HG02840 (cell line): ENCODE measurements around the gene ELP2.

ENCODE experiments used
- ATAC-seq: cut with Tn5 transposase; IDR thresholded peaks from one replicate; pipeline ENCODE4 v1.9.1; 2021; ENCODE audit warnings: mild to moderate bottlenecking, moderate library complexity, moderate number of reproducible peaks; ENCODE audit not compliant: unreplicated experiment, low FRiP score

The ELP2 gene

GRCh38 chr18:36120297-36120696 lies 9.4 kb upstream of the ELP2 start:
- ATAC-seq: no peak

GRCh38 chr18:36124841-36125240 lies 4.9 kb upstream of the ELP2 start:
- ATAC-seq: no peak

- ATAC-seq: no peak
Measured at GRCh38 chr18:36126668-36127067, 3.0 kb upstream of the ELP2 start.

GRCh38 chr18:36127836-36128529 lies 1.7 kb upstream of the ELP2 start:
- ATAC-seq: no peak

GRCh38 chr18:36128530-36128870 lies 1.2 kb upstream of the ELP2 start:
- no peak for ATAC-seq

GRCh38 chr18:36128907-36129299 lies 796 bp upstream of the ELP2 start:
- ATAC-seq: no peak

GRCh38 chr18:36130039-36130831 lies 536 bp downstream of the ELP2 start:
- peak; percentile 17 for ATAC-seq

GRCh38 chr18:36130883-36131653 lies 1.4 kb downstream of the ELP2 start:
- ATAC-seq: no peak

- ATAC-seq: no peak
Measured at GRCh38 chr18:36131692-36132483, 2.2 kb downstream of the ELP2 start.

GRCh38 chr18:36132756-36133155 lies 3.1 kb downstream of the ELP2 start:
- ATAC-seq: no peak

- no peak for ATAC-seq
Measured at GRCh38 chr18:36135264-36135663, 5.6 kb downstream of the ELP2 start.

- no peak for ATAC-seq
Measured at GRCh38 chr18:36139245-36139644, 9.5 kb downstream of the ELP2 start.

GRCh38 chr18:36141576-36141975 lies 11.9 kb downstream of the ELP2 start:
- no peak for ATAC-seq

GRCh38 chr18:36142751-36143150 lies 13.1 kb downstream of the ELP2 start:
- ATAC-seq: no peak

GRCh38 chr18:36143391-36143790 lies 13.7 kb downstream of the ELP2 start:
- ATAC-seq: no peak

- ATAC-seq: peak; percentile 86
Measured at GRCh38 chr18:36149514-36150289, 20.0 kb downstream of the ELP2 start.

- ATAC-seq: no peak
Measured at GRCh38 chr18:36152781-36153180, 23.1 kb downstream of the ELP2 start.

GRCh38 chr18:36153203-36153602 lies 23.5 kb downstream of the ELP2 start:
- ATAC-seq: no peak

GRCh38 chr18:36153771-36154170 lies 24.1 kb downstream of the ELP2 start:
- ATAC-seq: no peak
